Measurements from ENCODE around the gene CC2D2A. TPM values are rescaled to one million over a fixed set of nuclear protein-coding genes. Genes with fewer than 3 reads are reported as not detected.

The CC2D2A gene
- total RNA-seq, 1 donor from 2014 or later: 14.0 TPM

- H3K27me3 Mint-ChIP-seq (ENCODE audit: low read depth, unreplicated experiment): no peaks in the 10 kb centered on the region
- DNase-seq (ENCODE audit: low read depth) (no peak), FAIRE-seq (no peak)
- Histone ChIP-seq H3K4me1 (ENCODE audit: insufficient read depth, low read length) (peaks cover 14% of the 10 kb centered on the region), H3K4me2 (ENCODE audit: low read length) (no peak overlapping the region), H3K9me3 (ENCODE audit: insufficient read depth, low read depth, low read length) (no peaks in the 10 kb centered on the region), H2AFZ (ENCODE audit: low read depth, low read length) (no peak overlapping the region), H3K27me3 (ENCODE audit: insufficient read depth, low read length) (no peaks in the 10 kb centered on the region), H4K20me1 (ENCODE audit: insufficient read depth, low read length) (no peaks in the 10 kb centered on the region), H3K79me2 (ENCODE audit: insufficient read depth, low read length) (peaks cover 6% of the 10 kb centered on the region), H3K27ac (ENCODE audit: low read depth, low read length) (no peak overlapping the region), H3K36me3 (ENCODE audit: insufficient read depth, low read length) (peaks cover 2% of the 10 kb centered on the region), H3K9ac (ENCODE audit: low read length) (no peak overlapping the region), H3K4me3 (ENCODE audit: insufficient read depth, low read depth, low read length) (peak overlapping the region; percentile 70)
- peak overlapping the region; percentile 80 for H3K27ac Mint-ChIP-seq (ENCODE audit: unreplicated experiment)
- TF ChIP-seq CTCF (IDR thresholded peaks at IDR 0.05; ENCODE audit: insufficient read depth, low read depth, low read length) (no peak), EZH2 (IDR thresholded peaks at IDR 0.05; ENCODE audit: insufficient read depth, low read length) (no peak)
- peaks cover 14% of the 10 kb centered on the region for H3K4me1 Mint-ChIP-seq (ENCODE audit: low read depth, unreplicated experiment)
- peak overlapping the region; percentile 86 for H3K4me3 Mint-ChIP-seq (ENCODE audit: unreplicated experiment)
- no peaks in the 10 kb centered on the region for H3K9me3 Mint-ChIP-seq (ENCODE audit: unreplicated experiment)
- H3K36me3 Mint-ChIP-seq (ENCODE audit: low read depth, unreplicated experiment): peaks cover 7% of the 10 kb centered on the region
These were observed 9.0 kb downstream of the CC2D2A start for GRCh38 chr4:15478724-15479088.

DNA sequence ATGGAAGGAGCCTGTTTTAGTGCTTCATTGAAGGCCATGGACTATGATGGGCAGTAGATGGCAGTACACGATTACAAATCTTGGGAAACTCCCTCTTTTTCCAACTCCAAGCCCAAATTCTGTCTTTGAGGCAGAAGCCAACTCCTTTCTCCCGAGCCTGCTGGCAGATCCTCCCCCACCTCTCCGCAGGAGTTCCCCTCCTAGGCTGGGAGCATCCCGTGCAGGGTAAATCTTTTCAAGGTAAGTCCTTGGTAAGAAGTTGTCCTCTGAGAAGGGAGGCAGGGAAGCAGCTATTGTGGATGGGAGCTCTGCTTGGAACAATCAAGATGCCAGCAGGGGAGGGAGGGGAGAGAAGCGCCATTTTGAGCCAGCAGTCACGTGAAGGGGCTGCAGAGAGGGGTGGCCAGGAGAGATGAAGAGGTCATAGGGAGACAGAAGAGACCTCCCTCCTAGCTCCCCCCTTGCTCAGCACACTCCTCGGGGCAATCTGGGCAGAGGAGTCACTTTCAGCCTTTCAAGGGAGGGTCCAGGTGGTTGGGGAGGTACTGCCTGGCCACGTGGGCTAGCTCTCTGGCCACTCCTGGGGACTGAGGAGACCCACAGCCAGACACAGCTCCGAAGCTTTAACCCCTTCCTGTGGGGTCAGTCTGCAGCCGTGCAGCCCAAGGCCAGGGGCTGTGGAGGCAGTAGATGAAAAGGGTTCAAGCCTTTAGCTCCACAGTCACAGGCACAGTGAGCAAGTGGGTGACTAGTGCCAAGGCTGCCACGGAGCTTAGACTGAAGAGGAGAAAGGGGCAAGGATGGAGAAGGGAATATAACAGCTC is 9.6 kb downstream of the CC2D2A start:
- peaks cover 2% of the 10 kb centered on the region for H3K36me3 ChIP-seq (ENCODE audit: insufficient read depth, low read length)
- H3K9me3 ChIP-seq (ENCODE audit: insufficient read depth, low read depth, low read length): no peaks in the 10 kb centered on the region
- H3K79me2 ChIP-seq (ENCODE audit: insufficient read depth, low read length): peaks cover 6% of the 10 kb centered on the region
- H3K27me3 Mint-ChIP-seq (ENCODE audit: low read depth, unreplicated experiment): no peaks in the 10 kb centered on the region
- no peaks in the 10 kb centered on the region for H3K27me3 ChIP-seq (ENCODE audit: insufficient read depth, low read length)
- H4K20me1 ChIP-seq (ENCODE audit: insufficient read depth, low read length): no peaks in the 10 kb centered on the region
- peaks cover 14% of the 10 kb centered on the region for H3K4me1 ChIP-seq (ENCODE audit: insufficient read depth, low read length)
- peak; percentile 91 for FAIRE-seq
- H3K27ac ChIP-seq (ENCODE audit: low read depth, low read length): peak overlapping the region; percentile 86
- TF ChIP-seq CTCF (IDR thresholded peaks at IDR 0.05; ENCODE audit: insufficient read depth, low read depth, low read length): peak; percentile 89
- TF ChIP-seq EZH2 (IDR thresholded peaks at IDR 0.05; ENCODE audit: insufficient read depth, low read length): no peak
- peak overlapping the region; percentile 86 for H3K4me3 Mint-ChIP-seq (ENCODE audit: unreplicated experiment)
- H3K9me3 Mint-ChIP-seq (ENCODE audit: unreplicated experiment): peaks cover 4% of the 10 kb centered on the region
- peaks cover 14% of the 10 kb centered on the region for H3K4me1 Mint-ChIP-seq (ENCODE audit: low read depth, unreplicated experiment)
- peak overlapping the region; percentile 93 for H2AFZ ChIP-seq (ENCODE audit: low read depth, low read length)
- DNase-seq (ENCODE audit: low read depth): peak; percentile 75
- H3K9ac ChIP-seq (ENCODE audit: low read length): peak overlapping the region; percentile 88
- H3K4me3 ChIP-seq (ENCODE audit: insufficient read depth, low read depth, low read length): peak overlapping the region; percentile 70
- H3K36me3 Mint-ChIP-seq (ENCODE audit: low read depth, unreplicated experiment): peaks cover 12% of the 10 kb centered on the region
- H3K4me2 ChIP-seq (ENCODE audit: low read length): peak overlapping the region; percentile 91
- peak overlapping the region; percentile 80 for H3K27ac Mint-ChIP-seq (ENCODE audit: unreplicated experiment)

GRCh38 chr4:15479913-15480185 is 10.2 kb downstream of the CC2D2A start:
- Histone ChIP-seq H3K36me3 (ENCODE audit: insufficient read depth, low read length) (peaks cover 2% of the 10 kb centered on the region), H3K4me3 (ENCODE audit: insufficient read depth, low read depth, low read length) (peak overlapping the region; percentile 70), H3K9me3 (ENCODE audit: insufficient read depth, low read depth, low read length) (no peaks in the 10 kb centered on the region), H4K20me1 (ENCODE audit: insufficient read depth, low read length) (no peaks in the 10 kb centered on the region), H3K4me2 (ENCODE audit: low read length) (peak overlapping the region; percentile 91), H3K4me1 (ENCODE audit: insufficient read depth, low read length) (peaks cover 14% of the 10 kb centered on the region), H3K27ac (ENCODE audit: low read depth, low read length) (peak overlapping the region; percentile 86), H3K79me2 (ENCODE audit: insufficient read depth, low read length) (peaks cover 10% of the 10 kb centered on the region), H3K9ac (ENCODE audit: low read length) (peak overlapping the region; percentile 88), H2AFZ (ENCODE audit: low read depth, low read length) (peak overlapping the region; percentile 93), H3K27me3 (ENCODE audit: insufficient read depth, low read length) (no peaks in the 10 kb centered on the region)
- Mint-ChIP-seq H3K4me3 (ENCODE audit: unreplicated experiment) (peak overlapping the region; percentile 86), H3K4me1 (ENCODE audit: low read depth, unreplicated experiment) (peaks cover 14% of the 10 kb centered on the region), H3K36me3 (ENCODE audit: low read depth, unreplicated experiment) (peaks cover 17% of the 10 kb centered on the region), H3K27ac (ENCODE audit: unreplicated experiment) (peak overlapping the region; percentile 80), H3K27me3 (ENCODE audit: low read depth, unreplicated experiment) (no peaks in the 10 kb centered on the region), H3K9me3 (ENCODE audit: unreplicated experiment) (peaks cover 6% of the 10 kb centered on the region)
- no peak for TF ChIP-seq EZH2 (IDR thresholded peaks at IDR 0.05; ENCODE audit: insufficient read depth, low read length)
- DNase-seq (ENCODE audit: low read depth) (peak; percentile 59), FAIRE-seq (no peak)

Measured in astrocyte (in vitro differentiated cells and primary cell).